Mesendoderm (in vitro differentiated cells): ENCODE measurements around the gene ARHGAP6.

ENCODE experiments used
- DNase-seq: peaks from one replicate; pipeline ENCODE4 v3.0.0; 2013
- H2AK5ac ChIP-seq: 2 replicates; pipeline ENCODE4 v1.6.1; 2013; ENCODE audit warnings: low read length, inconsistent platforms
- H2BK120ac ChIP-seq: 2 replicates; pipeline ENCODE4 v1.6.1; 2013; ENCODE audit warnings: low read depth, mild to moderate bottlenecking, low read length, moderate library complexity, mixed read lengths
- H2BK15ac ChIP-seq: replicated peaks from 2 replicates; pipeline ENCODE4 v1.6.1; 2013; ENCODE audit warnings: low read depth, mild to moderate bottlenecking, moderate library complexity
- H2BK5ac ChIP-seq: 2 replicates; pipeline ENCODE4 v1.6.1; 2013; ENCODE audit warnings: low read length, inconsistent platforms
- H3K18ac ChIP-seq: 2 replicates; pipeline ENCODE4 v1.6.1; 2013; ENCODE audit warnings: mild to moderate bottlenecking, low read length, mixed read lengths
- H3K23ac ChIP-seq: one replicate; pipeline ENCODE4 v1.6.1; 2013; ENCODE audit warnings: low read length
- H3K27ac ChIP-seq: 2 replicates; pipeline ENCODE4 v1.5.1; 2013; ENCODE audit warnings: low read depth, mild to moderate bottlenecking, inconsistent platforms, low read length, moderate library complexity
- H3K27me3 ChIP-seq: 2 replicates; pipeline ENCODE4 v1.6.1; 2013; ENCODE audit warnings: low read length, control low read depth, mild to moderate bottlenecking, inconsistent platforms; ENCODE audit not compliant: insufficient read depth, poor library complexity
- H3K36me3 ChIP-seq: 2 replicates; pipeline ENCODE4 v1.6.1; 2013; ENCODE audit warnings: low read length, inconsistent platforms; ENCODE audit not compliant: control insufficient read depth, insufficient read depth
- H3K4ac ChIP-seq: one replicate; pipeline ENCODE4 v1.6.1; 2013; ENCODE audit warnings: low read depth, mild to moderate bottlenecking, low read length, moderate library complexity
- H3K4me1 ChIP-seq: 2 replicates; pipeline ENCODE4 v1.6.1; 2013; ENCODE audit warnings: low read depth, low read length, inconsistent platforms; ENCODE audit not compliant: control insufficient read depth
- H3K4me2 ChIP-seq: 2 replicates; pipeline ENCODE4 v1.6.1; 2013; ENCODE audit warnings: low read length
- H3K4me3 ChIP-seq: 2 replicates; pipeline ENCODE4 v1.5.1; 2013; ENCODE audit warnings: mild to moderate bottlenecking, low read length
- H3K56ac ChIP-seq: one replicate; pipeline ENCODE4 v1.6.1; 2013; ENCODE audit warnings: low read length
- H3K79me1 ChIP-seq: 2 replicates; pipeline ENCODE4 v1.6.1; 2013; ENCODE audit warnings: low read length, inconsistent platforms
- H3K79me2 ChIP-seq: 2 replicates; pipeline ENCODE4 v1.6.1; 2013; ENCODE audit warnings: mild to moderate bottlenecking, low read length; ENCODE audit not compliant: control insufficient read depth, insufficient read depth
- H3K9ac ChIP-seq: 2 replicates; pipeline ENCODE4 v1.6.1; 2013; ENCODE audit warnings: low read length, inconsistent platforms
- H4K5ac ChIP-seq: one replicate; pipeline ENCODE4 v1.6.1; 2013; ENCODE audit warnings: low read length
- H4K8ac ChIP-seq: one replicate; pipeline ENCODE4 v1.6.1; 2013; ENCODE audit warnings: low read depth, mild to moderate bottlenecking, control low read depth, low read length, moderate library complexity
- WGBS: extraction: QIAGEN DNeasy Blood & Tissue Kit; methylation state at CpG from one replicate; pipeline ENCODE4 v1.1.7; 2013; ENCODE audit warnings: low lambda C conversion rate, missing lambda C conversion rate; ENCODE audit not compliant: insufficient coverage; ENCODE audit errors: extremely low coverage; 5-methylcytosine and 5-hydroxymethylcytosine counted together

The ARHGAP6 gene

DNA sequence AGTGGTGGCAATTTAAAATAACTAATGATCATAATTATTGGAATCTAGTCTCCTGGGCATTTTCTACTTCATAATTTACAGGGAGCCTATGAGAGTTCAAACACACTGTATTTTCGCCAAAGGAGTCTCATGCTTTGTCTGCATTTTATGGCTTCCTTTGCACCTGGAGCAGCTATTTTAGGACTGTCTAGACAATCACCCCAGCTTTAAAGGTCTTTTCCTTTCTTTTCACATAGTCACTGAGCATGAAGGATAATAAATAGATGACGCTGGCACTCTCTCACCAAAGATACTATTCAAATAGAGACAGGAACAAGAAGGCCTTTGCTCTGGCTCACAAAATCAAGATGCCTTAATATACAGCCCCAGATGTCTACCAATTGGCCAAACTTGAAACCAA, 329.5 kb downstream of the ARHGAP6 start:
- H3K4ac ChIP-seq, result no peak overlapping the region
- no peak overlapping the region for H4K5ac ChIP-seq
- no peaks in the 10 kb centered on the region for H3K27me3 ChIP-seq
- no peaks in the 10 kb centered on the region for H3K79me1 ChIP-seq
- no peaks in the 10 kb centered on the region for H3K4me1 ChIP-seq
- no peak overlapping the region for H3K4me3 ChIP-seq
- no peak overlapping the region for H2BK5ac ChIP-seq
- H3K36me3 ChIP-seq, result no peaks in the 10 kb centered on the region
- H3K4me2 ChIP-seq, result no peak overlapping the region
- no peaks in the 10 kb centered on the region for H3K79me2 ChIP-seq
- no peak overlapping the region for H3K27ac ChIP-seq
- H4K8ac ChIP-seq, result no peak overlapping the region
- H2BK120ac ChIP-seq, result no peak overlapping the region
- no peak overlapping the region for H3K23ac ChIP-seq
- WGBS, result no CpG with 5 or more reads among the region's 2 CpGs
- no peak overlapping the region for H3K18ac ChIP-seq
- H2AK5ac ChIP-seq, result no peak overlapping the region
- DNase-seq, result no peak
- H2BK15ac ChIP-seq, result no peak overlapping the region
- no peak overlapping the region for H3K9ac ChIP-seq
- no peak overlapping the region for H3K56ac ChIP-seq

DNA sequence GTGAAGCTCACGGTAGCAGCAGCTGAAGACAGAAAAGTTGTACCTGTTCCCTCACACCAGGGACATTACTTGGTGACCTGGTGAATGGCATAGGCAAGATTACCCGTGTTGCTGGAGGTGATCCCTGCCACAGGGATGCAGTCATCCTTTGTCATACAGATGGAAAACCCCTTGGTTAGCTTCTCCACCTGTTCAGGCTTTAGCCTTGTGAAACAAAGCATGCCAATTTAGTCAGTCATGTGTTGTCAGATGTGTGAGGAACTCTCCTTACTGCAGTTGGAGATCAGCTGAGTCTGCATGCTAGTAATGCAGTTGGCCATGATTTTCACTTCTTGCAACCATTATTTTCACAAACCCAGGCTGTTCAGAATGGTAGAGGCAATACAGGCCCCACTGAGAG, 331.6 kb downstream of the ARHGAP6 start:
- Histone ChIP-seq H3K18ac (no peak overlapping the region), H3K4me1 (no peaks in the 10 kb centered on the region), H3K79me1 (no peaks in the 10 kb centered on the region), H2BK120ac (no peak overlapping the region), H3K56ac (no peak overlapping the region), H4K5ac (no peak overlapping the region), H3K79me2 (no peaks in the 10 kb centered on the region), H3K27me3 (no peaks in the 10 kb centered on the region), H3K4ac (no peak overlapping the region), H4K8ac (no peak overlapping the region), H2AK5ac (no peak overlapping the region), H2BK5ac (no peak overlapping the region), H2BK15ac (no peak overlapping the region), H3K27ac (no peak overlapping the region), H3K4me2 (no peak overlapping the region), H3K36me3 (no peaks in the 10 kb centered on the region), H3K9ac (no peak overlapping the region), H3K23ac (no peak overlapping the region), H3K4me3 (no peak overlapping the region)
- DNase-seq, result no peak
- WGBS, result no CpG with 5 or more reads among the region's 2 CpGs

DNA sequence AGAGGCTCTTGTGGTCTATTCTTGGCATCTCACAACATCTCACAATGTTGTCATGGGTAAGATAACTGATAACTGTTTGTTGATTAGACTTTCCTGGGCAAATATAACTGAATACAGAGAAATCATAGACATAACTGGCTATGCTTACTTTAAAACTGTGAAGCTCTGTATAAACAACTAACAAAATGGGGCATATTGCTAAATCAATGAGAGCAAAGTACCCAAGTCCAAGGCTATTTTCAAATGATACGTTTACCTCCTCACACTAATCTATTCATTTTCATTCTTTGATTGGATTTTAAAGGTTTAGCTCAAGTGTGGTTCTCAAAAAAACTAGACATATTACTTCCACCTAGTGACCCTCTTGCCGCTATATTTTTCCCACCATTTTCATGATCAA, 333.9 kb downstream of the ARHGAP6 start:
- Histone ChIP-seq H3K27ac (no peak overlapping the region), H2BK15ac (no peak overlapping the region), H2BK120ac (no peak overlapping the region), H4K8ac (no peak overlapping the region), H3K79me1 (no peaks in the 10 kb centered on the region), H3K4me1 (no peaks in the 10 kb centered on the region), H3K4me2 (no peak overlapping the region), H2AK5ac (no peak overlapping the region), H3K23ac (no peak overlapping the region), H3K27me3 (no peaks in the 10 kb centered on the region), H3K56ac (no peak overlapping the region), H4K5ac (no peak overlapping the region), H3K79me2 (no peaks in the 10 kb centered on the region), H3K36me3 (no peaks in the 10 kb centered on the region), H3K9ac (no peak overlapping the region), H3K4me3 (no peak overlapping the region), H2BK5ac (no peak overlapping the region), H3K18ac (no peak overlapping the region), H3K4ac (no peak overlapping the region)
- no CpG with 5 or more reads among the region's 2 CpGs for WGBS
- DNase-seq, result no peak

DNA sequence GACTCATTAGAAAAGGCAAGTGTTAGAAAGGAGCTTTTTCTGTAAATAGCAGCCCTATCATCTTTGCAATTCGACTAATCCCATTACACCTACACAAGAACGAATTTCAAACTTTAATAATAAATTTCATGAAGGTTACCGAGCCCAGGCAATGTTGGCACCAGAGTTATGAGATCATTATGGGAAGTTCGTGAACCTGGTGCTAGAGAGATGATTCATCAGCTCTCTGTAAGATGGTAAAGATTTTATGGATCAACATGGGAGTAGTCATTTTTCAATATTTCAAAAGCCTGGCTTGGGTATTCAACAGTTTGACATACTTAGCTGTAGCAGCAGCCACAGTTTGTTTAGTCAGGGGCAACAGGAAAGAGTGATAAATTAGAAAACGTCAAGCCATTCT, 336.7 kb downstream of the ARHGAP6 start:
- no CpG with 5 or more reads among the region's 5 CpGs for WGBS

DNA sequence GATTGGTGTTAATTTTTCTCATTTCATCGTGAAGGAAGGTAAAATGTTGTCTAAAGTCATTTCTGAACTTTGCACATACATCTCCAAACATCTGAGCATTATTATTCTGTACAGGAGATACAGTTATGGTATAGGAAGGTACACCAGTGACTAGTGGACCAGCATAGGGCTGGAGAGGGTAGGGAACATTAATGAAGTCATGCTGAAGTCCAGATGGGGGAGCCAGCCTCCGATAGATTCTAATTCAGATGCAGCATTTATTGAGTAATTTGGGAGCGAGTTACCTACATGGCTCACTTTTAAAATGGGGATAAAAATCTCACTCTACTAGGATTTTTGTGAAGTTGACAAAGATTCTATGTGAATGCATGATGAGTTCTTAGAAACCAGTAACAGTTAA, 337.6 kb downstream of the ARHGAP6 start:
- Histone ChIP-seq H3K4ac (no peak overlapping the region), H3K4me2 (no peak overlapping the region), H3K4me3 (no peak overlapping the region), H3K27me3 (no peaks in the 10 kb centered on the region), H3K36me3 (no peaks in the 10 kb centered on the region), H3K56ac (no peak overlapping the region), H3K79me1 (no peaks in the 10 kb centered on the region), H3K27ac (no peak overlapping the region), H2BK120ac (no peak overlapping the region), H2BK5ac (no peak overlapping the region), H2AK5ac (no peak overlapping the region), H2BK15ac (no peak overlapping the region), H4K8ac (no peak overlapping the region), H3K4me1 (no peaks in the 10 kb centered on the region), H4K5ac (no peak overlapping the region), H3K23ac (no peak overlapping the region), H3K9ac (no peak overlapping the region), H3K79me2 (no peaks in the 10 kb centered on the region), H3K18ac (no peak overlapping the region)
- no CpG with 5 or more reads among the region's 3 CpGs for WGBS
- no peak for DNase-seq

More for the DNA sequence above, 336.7 kb downstream of the ARHGAP6 start:
- H2BK15ac ChIP-seq, result no peak overlapping the region
- no peak overlapping the region for H4K8ac ChIP-seq
- H3K23ac ChIP-seq, result no peak overlapping the region
- H3K79me1 ChIP-seq, result no peaks in the 10 kb centered on the region
- no peaks in the 10 kb centered on the region for H3K36me3 ChIP-seq
- H2AK5ac ChIP-seq, result no peak overlapping the region
- H3K18ac ChIP-seq, result no peak overlapping the region
- H3K9ac ChIP-seq, result no peak overlapping the region
- H4K5ac ChIP-seq, result no peak overlapping the region
- H3K4me2 ChIP-seq, result no peak overlapping the region
- no peak overlapping the region for H2BK120ac ChIP-seq
- no peak overlapping the region for H3K56ac ChIP-seq
- H3K4me3 ChIP-seq, result no peak overlapping the region
- no peak overlapping the region for H3K4ac ChIP-seq
- no peak overlapping the region for H2BK5ac ChIP-seq
- no peaks in the 10 kb centered on the region for H3K27me3 ChIP-seq
- no peaks in the 10 kb centered on the region for H3K79me2 ChIP-seq
- H3K27ac ChIP-seq, result no peak overlapping the region
- DNase-seq, result no peak
- H3K4me1 ChIP-seq, result no peaks in the 10 kb centered on the region

DNA sequence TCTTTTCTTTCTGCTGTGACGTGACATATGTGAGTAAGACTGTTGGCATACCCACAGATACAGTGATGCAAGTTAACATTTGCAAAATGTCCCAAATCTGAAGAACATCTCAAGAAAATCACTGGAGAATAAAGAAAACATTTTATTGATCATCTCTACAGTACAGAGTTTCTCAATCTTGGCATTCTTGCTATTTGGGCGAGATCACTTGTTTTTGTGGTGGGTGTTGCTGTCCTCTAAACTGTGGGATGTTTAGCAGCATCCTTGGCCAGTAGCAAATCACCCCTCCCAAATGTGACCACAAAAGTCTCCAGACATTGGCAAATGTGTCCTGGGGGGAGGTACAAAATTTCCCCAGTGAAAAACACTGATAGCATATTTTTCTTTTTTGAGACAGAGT, 343.7 kb downstream of the ARHGAP6 start:
- Histone ChIP-seq H3K9ac (no peak overlapping the region), H3K36me3 (no peaks in the 10 kb centered on the region), H3K4me1 (no peaks in the 10 kb centered on the region), H3K56ac (no peak overlapping the region), H3K18ac (no peak overlapping the region), H2AK5ac (no peak overlapping the region), H2BK120ac (no peak overlapping the region), H3K27ac (no peak overlapping the region), H3K4ac (no peak overlapping the region), H4K5ac (no peak overlapping the region), H2BK15ac (no peak overlapping the region), H3K27me3 (no peaks in the 10 kb centered on the region), H4K8ac (no peak overlapping the region), H3K79me1 (no peaks in the 10 kb centered on the region), H3K79me2 (no peaks in the 10 kb centered on the region), H3K23ac (no peak overlapping the region), H3K4me2 (no peak overlapping the region), H2BK5ac (no peak overlapping the region), H3K4me3 (no peak overlapping the region)
- no CpG with 5 or more reads among the region's 2 CpGs for WGBS
- DNase-seq, result no peak
